Mesodermal cell (in vitro differentiated cells): ENCODE measurements around the gene PRSS12.
A peak's percentile ranks its signal among the peaks of the same experiment; 100 is the strongest.
"Not testable (repeated sequence)": the region's sequence is repeated elsewhere in the genome, so short reads cannot be mapped to it uniquely, and the experiment has no call there.

Experiments used
- H3K27ac ChIP-seq: 2 replicates; pipeline ENCODE4 v1.7.0; 2013; ENCODE audit warnings: mild to moderate bottlenecking, low read depth, low read length, moderate library complexity; ENCODE audit not compliant: severe bottlenecking
- H3K36me3 ChIP-seq: 2 replicates; pipeline ENCODE4 v1.7.1; 2013; ENCODE audit warnings: mild to moderate bottlenecking, low read length, moderate library complexity; ENCODE audit not compliant: control insufficient read depth, insufficient read depth
- H3K4me1 ChIP-seq: one replicate; pipeline ENCODE4 v1.7.1; 2013; ENCODE audit warnings: mild to moderate bottlenecking, low read length; ENCODE audit not compliant: insufficient read depth, control insufficient read depth, poor library complexity, severe bottlenecking
- H3K4me3 ChIP-seq: 2 replicates; pipeline ENCODE4 v1.7.0; 2013; ENCODE audit warnings: low read length, control low read depth, mild to moderate bottlenecking; ENCODE audit not compliant: insufficient read depth, poor library complexity, severe bottlenecking; ENCODE audit errors: extremely low read depth
- H3K9me3 ChIP-seq: 2 replicates; pipeline ENCODE4 v1.7.1; 2013; ENCODE audit warnings: mild to moderate bottlenecking, low read length, moderate library complexity; ENCODE audit not compliant: control insufficient read depth
- WGBS, 2 experiments: methylation state at CpG; one replicate each; pipeline ENCODE4 v1.1.5; 2013; ENCODE audit warnings: missing lambda C conversion rate in 2 of 2; ENCODE audit not compliant: insufficient coverage in 2 of 2; 5-methylcytosine and 5-hydroxymethylcytosine counted together

Gene PRSS12

GRCh38 chr4:118277243-118277642 is 75.6 kb downstream of the PRSS12 start:
- Histone ChIP-seq H3K4me3 (no peak overlapping the region), H3K27ac (no peak overlapping the region), H3K4me1 (peaks cover 5% of the 10 kb centered on the region), H3K9me3 (no peaks in the 10 kb centered on the region), H3K36me3 (peaks cover 6% of the 10 kb centered on the region)
- WGBS, 2 experiments, result 80 to 89% methylated on average over 1 to 3 of the region's 4 CpGs

GRCh38 chr4:118276580-118276979 is 76.2 kb downstream of the PRSS12 start:
- WGBS, 2 experiments, result no CpG with 5 or more reads among the region's 2 CpGs
- peaks cover 5% of the 10 kb centered on the region for H3K4me1 ChIP-seq
- H3K9me3 ChIP-seq, result no peaks in the 10 kb centered on the region

GRCh38 chr4:118273642-118274041 is 79.2 kb downstream of the PRSS12 start:
- H3K4me3 ChIP-seq, result no peak overlapping the region
- H3K36me3 ChIP-seq, result no peaks in the 10 kb centered on the region
- no peaks in the 10 kb centered on the region for H3K4me1 ChIP-seq
- no peak overlapping the region for H3K27ac ChIP-seq
- 84 to 85% methylated on average over 1 of the region's 1 CpG for WGBS, 2 experiments
- no peaks in the 10 kb centered on the region for H3K9me3 ChIP-seq

More at GRCh38 chr4:118276580-118276979, 76.2 kb downstream of the PRSS12 start:
- peaks cover 2% of the 10 kb centered on the region for H3K36me3 ChIP-seq
- H3K4me3 ChIP-seq, result no peak overlapping the region
- no peak overlapping the region for H3K27ac ChIP-seq

GRCh38 chr4:118271788-118272187 is 81.0 kb downstream of the PRSS12 start:
- Histone ChIP-seq H3K27ac (no peak overlapping the region), H3K4me3 (no peak overlapping the region), H3K9me3 (no peaks in the 10 kb centered on the region), H3K36me3 (no peaks in the 10 kb centered on the region), H3K4me1 (no peaks in the 10 kb centered on the region)
- 84 to 98% methylated on average over 2 of the region's 2 CpGs for WGBS, 2 experiments

- Histone ChIP-seq H3K9me3 (no peaks in the 10 kb centered on the region), H3K36me3 (no peaks in the 10 kb centered on the region), H3K4me3 (no peak overlapping the region), H3K27ac (no peak overlapping the region), H3K4me1 (no peaks in the 10 kb centered on the region)
- no CpG with 5 or more reads among the region's 2 CpGs for WGBS, 2 experiments
Measured at GRCh38 chr4:118270492-118270891, 82.3 kb downstream of the PRSS12 start.

GRCh38 chr4:118268780-118269179 is 84.0 kb downstream of the PRSS12 start:
- WGBS, 2 experiments, result 88 to 89% methylated on average over 3 of the region's 3 CpGs
- Histone ChIP-seq H3K4me3 (no peak overlapping the region), H3K4me1 (no peaks in the 10 kb centered on the region), H3K27ac (no peak overlapping the region), H3K9me3 (no peaks in the 10 kb centered on the region), H3K36me3 (no peaks in the 10 kb centered on the region)

- H3K4me3 ChIP-seq, H3K4me1 ChIP-seq, H3K27ac ChIP-seq, H3K36me3 ChIP-seq, H3K9me3 ChIP-seq: not testable (repeated sequence)
- WGBS, 2 experiments, result 90 to 95% methylated on average over 4 of the region's 4 CpGs
Measured at GRCh38 chr4:118266145-118266496, 86.7 kb downstream of the PRSS12 start.

- WGBS, 2 experiments, result 85 to 86% methylated on average over 47 to 54 of the region's 64 CpGs
- Histone ChIP-seq H3K4me3 (peak overlapping the region; percentile 18), H3K4me1 (no peaks in the 10 kb centered on the region), H3K9me3 (no peaks in the 10 kb centered on the region), H3K27ac (no peak overlapping the region), H3K36me3 (no peaks in the 10 kb centered on the region)
Measured at GRCh38 chr4:118265312-118266144, 87.3 kb downstream of the PRSS12 start.

GRCh38 chr4:118264096-118264495 is 88.7 kb downstream of the PRSS12 start:
- Histone ChIP-seq H3K27ac (no peak overlapping the region), H3K36me3 (no peaks in the 10 kb centered on the region), H3K4me1 (no peaks in the 10 kb centered on the region), H3K9me3 (no peaks in the 10 kb centered on the region), H3K4me3 (no peak overlapping the region)
- WGBS, 2 experiments, result 89 to 91% methylated on average over 3 of the region's 3 CpGs

- no peak overlapping the region for H3K4me3 ChIP-seq
- H3K9me3 ChIP-seq, result no peaks in the 10 kb centered on the region
- 100% methylated on average over 1 of the region's 2 CpGs for WGBS, 2 experiments
- H3K27ac ChIP-seq, result no peak overlapping the region
- no peaks in the 10 kb centered on the region for H3K4me1 ChIP-seq
- H3K36me3 ChIP-seq, result no peaks in the 10 kb centered on the region
Measured at GRCh38 chr4:118260309-118260708, 92.5 kb downstream of the PRSS12 start.

- WGBS, 2 experiments, result 81 to 95% methylated on average over 3 of the region's 3 CpGs
- no peak overlapping the region for H3K4me3 ChIP-seq
- no peaks in the 10 kb centered on the region for H3K4me1 ChIP-seq
- no peak overlapping the region for H3K27ac ChIP-seq
- H3K9me3 ChIP-seq, result no peaks in the 10 kb centered on the region
- no peaks in the 10 kb centered on the region for H3K36me3 ChIP-seq
Measured at GRCh38 chr4:118259111-118259510, 93.7 kb downstream of the PRSS12 start.
